GM12878 (cell line): ENCODE results near the gene SKA1. TPM values are rescaled to one million over a fixed set of nuclear protein-coding genes. Genes with fewer than 3 reads are reported as not detected.

Experiments used
- ATAC-seq: fragments of 200-7000 bp; cut with Tn5 transposase; 3 replicates; pipeline ENCODE4 v1.9.1; 2020; ENCODE audit warnings: mild to moderate bottlenecking, moderate library complexity
- BruUV-seq: library from RNA; stranded (reverse); fragments of 400-500 nt; replicated peaks from 2 replicates; lab custom pipeline; 2021; lab: Mats Ljungman, UMichigan
- CTCF ChIA-PET: fragments of 300-600 bp; sonication (Branson Sonifier 250); formaldehyde crosslinking; extraction: SDS; loops from one replicate; lab custom pipeline; 2021; ENCODE audit warnings: inconsistent platforms; lab: Yijun Ruan, JAX
- POLR2A ChIA-PET: fragments of 350-600 bp; formaldehyde crosslinking; extraction: SDS; loops from one replicate; lab custom pipeline; 2021; ENCODE audit warnings: inconsistent platforms; lab: Charles Lee
- RAD21 ChIA-PET: fragments of 300-600 bp; sonication (Branson Sonifier 250); formaldehyde crosslinking; loops from one replicate; lab custom pipeline; 2023; ENCODE audit warnings: antibody characterized with exemption; ENCODE audit not compliant: unreplicated experiment; lab: Charles Lee
- SMC1A ChIA-PET: fragments of 300-600 bp; sonication (Branson Sonifier 250); formaldehyde crosslinking; loops from one replicate; lab custom pipeline; 2023; ENCODE audit not compliant: unreplicated experiment, uncharacterized antibody; lab: Charles Lee
- DNase-seq: peaks from one replicate; pipeline ENCODE4 v3.0.0-alpha.2; 2011; ENCODE audit warnings: low read depth, low spot score
- FAIRE-seq: peaks from 3 replicates; lab custom pipeline; 2011; peaks lifted over from hg19 to GRCh38; lab: Jason Lieb, UNC
- H2AFZ ChIP-seq: 2 replicates; pipeline ENCODE4 v1.6.0; 2011; ENCODE audit warnings: low read depth, low read length, control low read depth; ENCODE audit not compliant: control insufficient read depth
- H3K27ac ChIP-seq: 2 replicates; pipeline ENCODE4 v1.5.1; 2011; ENCODE audit warnings: control low read depth; ENCODE audit not compliant: control insufficient read depth, insufficient read depth
- H3K27me3 ChIP-seq, 2 experiments: replicated peaks in 1 of 2; 2 replicates each; pipeline versions ENCODE4 v1.6.0 to v1.6.1; 2011; ENCODE audit warnings: low read length in 1 of 2; ENCODE audit not compliant: control insufficient read depth in 2 of 2, insufficient read depth in 2 of 2
- H3K36me3 ChIP-seq, 2 experiments: 2 replicates each; pipeline ENCODE4 v1.5.1; 2011; ENCODE audit warnings: low read length in 1 of 2; ENCODE audit not compliant: control insufficient read depth in 2 of 2, insufficient read depth in 2 of 2
- H3K4me1 ChIP-seq: 2 replicates; pipeline ENCODE4 v1.6.1; 2011; ENCODE audit warnings: mild to moderate bottlenecking, low read length, moderate library complexity, mixed read lengths; ENCODE audit not compliant: control insufficient read depth, insufficient read depth
- H3K4me2 ChIP-seq: 2 replicates; pipeline ENCODE4 v1.6.0; 2011; ENCODE audit warnings: control low read depth; ENCODE audit not compliant: control insufficient read depth, insufficient read depth
- H3K4me3 ChIP-seq: fragments of 200-600 bp; sonication (generic); 2 replicates; pipeline ENCODE4 v1.5.1; 2016
- H3K79me2 ChIP-seq: 2 replicates; pipeline ENCODE4 v1.6.0; 2011; ENCODE audit warnings: low read length; ENCODE audit not compliant: control insufficient read depth, insufficient read depth
- H3K9ac ChIP-seq: 2 replicates; pipeline ENCODE4 v1.8.0; 2011; ENCODE audit warnings: low read length, control low read depth, mixed read lengths; ENCODE audit not compliant: control insufficient read depth, insufficient read depth
- H3K9me3 ChIP-seq: replicated peaks from 3 replicates; pipeline ENCODE4 v1.5.1; 2011; ENCODE audit warnings: mild to moderate bottlenecking, low read length; ENCODE audit not compliant: control insufficient read depth, insufficient read depth
- H4K20me1 ChIP-seq: 2 replicates; pipeline ENCODE4 v1.6.0; 2011; ENCODE audit not compliant: control insufficient read depth, insufficient read depth
- CHD2 ChIP-seq: IDR thresholded peaks from 2 replicates; pipeline ENCODE4 v1.6.1; 2011; ENCODE audit warnings: low read depth, low read length, improper control_type of control experiment, borderline replicate concordance
- GABPA ChIP-seq: IDR thresholded peaks from 2 replicates; pipeline ENCODE4 v1.6.1; 2014; ENCODE audit warnings: antibody characterized with exemption, low read depth, mild to moderate bottlenecking, inconsistent platforms
- HCFC1 ChIP-seq: fragments of 150-350 bp; IDR thresholded peaks from 2 replicates; pipeline ENCODE4 v1.6.1; 2014; ENCODE audit warnings: low read length
- HDAC6 ChIP-seq: fragments of 200-600 bp; sonication (generic); IDR thresholded peaks from one replicate; pipeline ENCODE4 v1.8.0; 2017; ENCODE audit warnings: antibody characterized with exemption; ENCODE audit not compliant: unreplicated experiment
- PAX5 ChIP-seq: IDR thresholded peaks from 2 replicates; pipeline ENCODE4 v1.6.1; 2011; ENCODE audit warnings: low read depth, low read length, borderline replicate concordance
- PAX8 ChIP-seq: fragments of 450-650 bp; IDR thresholded peaks from 2 replicates; pipeline ENCODE4 v1.6.1; 2017; ENCODE audit warnings: mild to moderate bottlenecking, moderate library complexity
- SMC3 ChIP-seq: IDR thresholded peaks from 2 replicates; pipeline ENCODE4 v1.6.1; 2011; ENCODE audit warnings: low read length, improper control_type of control experiment, borderline replicate concordance
- TCF3 ChIP-seq: IDR thresholded peaks from 2 replicates; pipeline ENCODE4 v1.6.1; 2012; ENCODE audit warnings: low read depth, mild to moderate bottlenecking, low read length, borderline replicate concordance; ENCODE audit not compliant: insufficient read depth
- WGBS: methylation state at CpG from one replicate; pipeline ENCODE4 v1.1.6; 2016; ENCODE audit warnings: low lambda C conversion rate; ENCODE audit not compliant: insufficient replicate concordance, insufficient coverage; ENCODE audit errors: missing lambda C conversion rate; 5-methylcytosine and 5-hydroxymethylcytosine counted together
- in situ Hi-C: fragments of 300-500 bp; cut with MboI; formaldehyde crosslinking; loops from 9 replicates; pipeline ENCODE4 v1.14.3; 2018; ENCODE audit warnings: mixed read lengths
- intact Hi-C: fragments of 100-400 bp; cut with micrococcal nuclease; formaldehyde crosslinking; loops from one replicate; pipeline ENCODE4 v1.14.2; 2022; ENCODE audit not compliant: unreplicated experiment
- polyA plus RNA-seq, 11 experiments: library from polyadenylated mRNA; depleted of rRNA in 4 of 11; unstranded in 6 of 11; stranded (reverse) in 5 of 11; fragments of >200 nt; fragmentation: Nextera tagmentation in 4 of 11; fragmentation: Illumina TruSeq in 1 of 11; extraction: Ambion mirVana in 4 of 11; extraction: Trizol in 1 of 11; gene quantifications; 1 replicate in 1 of 11; 2 replicates in 10 of 11; pipeline versions ENCODE4 v1.2.1 to v1.2.3, GENCODE V29; 2011 to 2016; ENCODE audit warnings: inconsistent platforms in 2 of 11, missing spikeins in 2 of 11, low read depth in 1 of 11
- total RNA-seq, 4 experiments: library from RNA; depleted of rRNA in 3 of 4; stranded (reverse); fragments of >200 nt in 3 of 4; fragmentation: Illumina TruSeq in 1 of 4; extraction: Trizol in 1 of 4; gene quantifications; 2 replicates each; pipeline versions ENCODE4 v1.2.1 to v1.2.3, GENCODE V29; 2013 to 2021
- TF ChIP-seq, protein P1 (sequence below): fragments of 450-650 bp; formaldehyde crosslinking; IDR thresholded peaks from 2 replicates; pipeline ENCODE4 v1.4.0; 2022; ENCODE audit warnings: mild to moderate bottlenecking, moderate library complexity
- TF ChIP-seq, protein P2 (sequence below): fragments of 450-650 bp; formaldehyde crosslinking; IDR thresholded peaks from 2 replicates; pipeline ENCODE4 v1.5.0; 2022; ENCODE audit warnings: mild to moderate bottlenecking, missing genetic modification characterization
- TF ChIP-seq, protein P3 (sequence below): IDR thresholded peaks from 2 replicates; pipeline ENCODE4 v1.6.1; 2012; ENCODE audit warnings: low read length, inconsistent platforms
- TF ChIP-seq, protein P4 (sequence below): fragments of 450-650 bp; IDR thresholded peaks from 2 replicates; pipeline ENCODE4 v1.6.1; 2018; ENCODE audit warnings: mild to moderate bottlenecking, low read depth, moderate library complexity; ENCODE audit not compliant: partially characterized antibody

Gene SKA1
- total and polyA plus RNA-seq, 10 of the 15 experiments (the other 5 are each of a cell fraction or from before 2014, with no cell fraction given): 16.4 to 36.7 (median 31.1) TPM

- TF ChIP-seq, protein P1, sequence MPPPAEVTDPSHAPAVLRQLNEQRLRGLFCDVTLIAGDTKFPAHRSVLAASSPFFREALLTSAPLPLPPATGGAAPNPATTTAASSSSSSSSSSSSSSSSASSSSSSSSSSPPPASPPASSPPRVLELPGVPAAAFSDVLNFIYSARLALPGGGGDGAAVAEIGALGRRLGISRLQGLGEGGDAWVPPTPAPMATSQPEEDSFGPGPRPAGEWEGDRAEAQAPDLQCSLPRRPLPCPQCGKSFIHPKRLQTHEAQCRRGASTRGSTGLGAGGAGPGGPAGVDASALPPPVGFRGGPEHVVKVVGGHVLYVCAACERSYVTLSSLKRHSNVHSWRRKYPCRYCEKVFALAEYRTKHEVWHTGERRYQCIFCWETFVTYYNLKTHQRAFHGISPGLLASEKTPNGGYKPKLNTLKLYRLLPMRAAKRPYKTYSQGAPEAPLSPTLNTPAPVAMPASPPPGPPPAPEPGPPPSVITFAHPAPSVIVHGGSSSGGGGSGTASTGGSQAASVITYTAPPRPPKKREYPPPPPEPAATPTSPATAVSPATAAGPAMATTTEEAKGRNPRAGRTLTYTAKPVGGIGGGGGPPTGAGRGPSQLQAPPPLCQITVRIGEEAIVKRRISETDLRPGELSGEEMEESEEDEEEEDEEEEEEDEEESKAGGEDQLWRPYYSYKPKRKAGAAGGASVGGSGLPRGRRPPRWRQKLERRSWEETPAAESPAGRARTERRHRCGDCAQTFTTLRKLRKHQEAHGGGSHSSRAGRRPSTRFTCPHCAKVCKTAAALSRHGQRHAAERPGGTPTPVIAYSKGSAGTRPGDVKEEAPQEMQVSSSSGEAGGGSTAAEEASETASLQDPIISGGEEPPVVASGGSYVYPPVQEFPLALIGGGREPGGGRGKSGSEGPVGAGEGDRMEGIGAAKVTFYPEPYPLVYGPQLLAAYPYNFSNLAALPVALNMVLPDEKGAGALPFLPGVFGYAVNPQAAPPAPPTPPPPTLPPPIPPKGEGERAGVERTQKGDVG: no peak
- TF ChIP-seq TCF3: no peak
- TF ChIP-seq HDAC6: no peak
These were observed 35.2 kb downstream of the SKA1 start (continued) for GRCh38 chr18:50410008-50410407.

GRCh38 chr18:50410894-50411293 lies 36.0 kb downstream of the SKA1 start:
- Histone ChIP-seq H3K4me2 (no peak overlapping the region), H3K4me1 (no peaks in the 10 kb centered on the region), H2AFZ (no peak overlapping the region), H3K9ac (no peak overlapping the region), H3K27ac (no peak overlapping the region), H3K79me2 (no peaks in the 10 kb centered on the region), H4K20me1 (no peaks in the 10 kb centered on the region), H3K4me3 (no peak overlapping the region), H3K36me3 (no peaks in the 10 kb centered on the region), H3K27me3 (no peaks in the 10 kb centered on the region), H3K9me3 (no peaks in the 10 kb centered on the region)
- FAIRE-seq (no peak), DNase-seq (no peak), ATAC-seq (no peak)
- in situ Hi-C loops (no loop called here), intact Hi-C loops (no loop called here)
- 58% methylated on average over 1 of the region's 1 CpG for WGBS
- RAD21 ChIA-PET: no interaction called here
- SMC1A ChIA-PET: interaction anchor here (0.8 kb wide), 1 partner anchor 142 kb away, joined by 3 read pairs; no protein-coding TSS in a partner anchor
- CTCF ChIA-PET: interaction anchor here (2.3 to 5.5 kb wide), 2 partner anchors 18 to 207 kb away, joined by 9 to 24 read pairs; no protein-coding TSS in a partner anchor
- POLR2A ChIA-PET: no interaction called here
- BruUV-seq: no TSS peak
- TF ChIP-seq SMC3: no peak
- no peak for TF ChIP-seq HCFC1
- TF ChIP-seq, protein P2, sequence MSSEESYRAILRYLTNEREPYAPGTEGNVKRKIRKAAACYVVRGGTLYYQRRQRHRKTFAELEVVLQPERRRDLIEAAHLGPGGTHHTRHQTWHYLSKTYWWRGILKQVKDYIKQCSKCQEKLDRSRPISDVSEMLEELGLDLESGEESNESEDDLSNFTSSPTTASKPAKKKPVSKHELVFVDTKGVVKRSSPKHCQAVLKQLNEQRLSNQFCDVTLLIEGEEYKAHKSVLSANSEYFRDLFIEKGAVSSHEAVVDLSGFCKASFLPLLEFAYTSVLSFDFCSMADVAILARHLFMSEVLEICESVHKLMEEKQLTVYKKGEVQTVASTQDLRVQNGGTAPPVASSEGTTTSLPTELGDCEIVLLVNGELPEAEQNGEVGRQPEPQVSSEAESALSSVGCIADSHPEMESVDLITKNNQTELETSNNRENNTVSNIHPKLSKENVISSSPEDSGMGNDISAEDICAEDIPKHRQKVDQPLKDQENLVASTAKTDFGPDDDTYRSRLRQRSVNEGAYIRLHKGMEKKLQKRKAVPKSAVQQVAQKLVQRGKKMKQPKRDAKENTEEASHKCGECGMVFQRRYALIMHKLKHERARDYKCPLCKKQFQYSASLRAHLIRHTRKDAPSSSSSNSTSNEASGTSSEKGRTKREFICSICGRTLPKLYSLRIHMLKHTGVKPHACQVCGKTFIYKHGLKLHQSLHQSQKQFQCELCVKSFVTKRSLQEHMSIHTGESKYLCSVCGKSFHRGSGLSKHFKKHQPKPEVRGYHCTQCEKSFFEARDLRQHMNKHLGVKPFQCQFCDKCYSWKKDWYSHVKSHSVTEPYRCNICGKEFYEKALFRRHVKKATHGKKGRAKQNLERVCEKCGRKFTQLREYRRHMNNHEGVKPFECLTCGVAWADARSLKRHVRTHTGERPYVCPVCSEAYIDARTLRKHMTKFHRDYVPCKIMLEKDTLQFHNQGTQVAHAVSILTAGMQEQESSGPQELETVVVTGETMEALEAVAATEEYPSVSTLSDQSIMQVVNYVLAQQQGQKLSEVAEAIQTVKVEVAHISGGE (CRISPR knock-in tag): no peak
- TF ChIP-seq CHD2: no peak
- TF ChIP-seq PAX5: no peak
- no peak for TF ChIP-seq PAX8
- TF ChIP-seq, protein P3, sequence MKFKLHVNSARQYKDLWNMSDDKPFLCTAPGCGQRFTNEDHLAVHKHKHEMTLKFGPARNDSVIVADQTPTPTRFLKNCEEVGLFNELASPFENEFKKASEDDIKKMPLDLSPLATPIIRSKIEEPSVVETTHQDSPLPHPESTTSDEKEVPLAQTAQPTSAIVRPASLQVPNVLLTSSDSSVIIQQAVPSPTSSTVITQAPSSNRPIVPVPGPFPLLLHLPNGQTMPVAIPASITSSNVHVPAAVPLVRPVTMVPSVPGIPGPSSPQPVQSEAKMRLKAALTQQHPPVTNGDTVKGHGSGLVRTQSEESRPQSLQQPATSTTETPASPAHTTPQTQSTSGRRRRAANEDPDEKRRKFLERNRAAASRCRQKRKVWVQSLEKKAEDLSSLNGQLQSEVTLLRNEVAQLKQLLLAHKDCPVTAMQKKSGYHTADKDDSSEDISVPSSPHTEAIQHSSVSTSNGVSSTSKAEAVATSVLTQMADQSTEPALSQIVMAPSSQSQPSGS: no peak
- TF ChIP-seq, protein P4, sequence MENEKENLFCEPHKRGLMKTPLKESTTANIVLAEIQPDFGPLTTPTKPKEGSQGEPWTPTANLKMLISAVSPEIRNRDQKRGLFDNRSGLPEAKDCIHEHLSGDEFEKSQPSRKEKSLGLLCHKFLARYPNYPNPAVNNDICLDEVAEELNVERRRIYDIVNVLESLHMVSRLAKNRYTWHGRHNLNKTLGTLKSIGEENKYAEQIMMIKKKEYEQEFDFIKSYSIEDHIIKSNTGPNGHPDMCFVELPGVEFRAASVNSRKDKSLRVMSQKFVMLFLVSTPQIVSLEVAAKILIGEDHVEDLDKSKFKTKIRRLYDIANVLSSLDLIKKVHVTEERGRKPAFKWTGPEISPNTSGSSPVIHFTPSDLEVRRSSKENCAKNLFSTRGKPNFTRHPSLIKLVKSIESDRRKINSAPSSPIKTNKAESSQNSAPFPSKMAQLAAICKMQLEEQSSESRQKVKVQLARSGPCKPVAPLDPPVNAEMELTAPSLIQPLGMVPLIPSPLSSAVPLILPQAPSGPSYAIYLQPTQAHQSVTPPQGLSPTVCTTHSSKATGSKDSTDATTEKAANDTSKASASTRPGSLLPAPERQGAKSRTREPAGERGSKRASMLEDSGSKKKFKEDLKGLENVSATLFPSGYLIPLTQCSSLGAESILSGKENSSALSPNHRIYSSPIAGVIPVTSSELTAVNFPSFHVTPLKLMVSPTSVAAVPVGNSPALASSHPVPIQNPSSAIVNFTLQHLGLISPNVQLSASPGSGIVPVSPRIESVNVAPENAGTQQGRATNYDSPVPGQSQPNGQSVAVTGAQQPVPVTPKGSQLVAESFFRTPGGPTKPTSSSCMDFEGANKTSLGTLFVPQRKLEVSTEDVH: no peak
- TF ChIP-seq GABPA: no peak
